GM18499 (cell line): Measurements from ENCODE around the gene AASDH.
"Not testable (repeated sequence)": the region's sequence is repeated elsewhere in the genome, so short reads cannot be mapped to it uniquely, and the experiment has no call there.

Source experiments
- ATAC-seq: cut with Tn5 transposase; IDR thresholded peaks from one replicate; pipeline ENCODE4 v1.9.1; 2021; ENCODE audit warnings: moderate number of reproducible peaks; ENCODE audit not compliant: insufficient read depth, unreplicated experiment

The AASDH gene

GRCh38 chr4:56406151-56406550, 18.9 kb upstream of the AASDH start:
- no peak for ATAC-seq

GRCh38 chr4:56405016-56405415, 17.7 kb upstream of the AASDH start:
- no peak for ATAC-seq

- no peak for ATAC-seq
Measured at GRCh38 chr4:56400560-56400959, 13.3 kb upstream of the AASDH start.

GRCh38 chr4:56391270-56391669, 4.0 kb upstream of the AASDH start:
- no peak for ATAC-seq

GRCh38 chr4:56389558-56389957, 2.3 kb upstream of the AASDH start:
- no peak for ATAC-seq

GRCh38 chr4:56388306-56388705, 1.0 kb upstream of the AASDH start:
- no peak for ATAC-seq

- no peak for ATAC-seq
Measured at GRCh38 chr4:56386091-56386490, 1.2 kb downstream of the AASDH start.

GRCh38 chr4:56375458-56375857, 11.8 kb downstream of the AASDH start:
- no peak for ATAC-seq

- no peak for ATAC-seq
Measured at GRCh38 chr4:56374956-56375355, 12.3 kb downstream of the AASDH start.

- no peak for ATAC-seq
Measured at GRCh38 chr4:56372774-56373173, 14.5 kb downstream of the AASDH start.

- ATAC-seq = no peak
Measured at GRCh38 chr4:56371426-56372220, 15.7 kb downstream of the AASDH start.

GRCh38 chr4:56370377-56370776, 16.9 kb downstream of the AASDH start:
- no peak for ATAC-seq

GRCh38 chr4:56362981-56363380, 24.3 kb downstream of the AASDH start:
- not testable (repeated sequence) for ATAC-seq

- no peak for ATAC-seq
Measured at GRCh38 chr4:56360071-56360470, 27.2 kb downstream of the AASDH start.

GRCh38 chr4:56356650-56357049, 30.6 kb downstream of the AASDH start:
- ATAC-seq = no peak

GRCh38 chr4:56348576-56348975, 38.7 kb downstream of the AASDH start:
- ATAC-seq = no peak

- no peak for ATAC-seq
Measured at GRCh38 chr4:56345458-56345857, 41.8 kb downstream of the AASDH start.

GRCh38 chr4:56342746-56343145, 44.5 kb downstream of the AASDH start:
- no peak for ATAC-seq

GRCh38 chr4:56330691-56331090, 56.6 kb downstream of the AASDH start:
- ATAC-seq = no peak

- no peak for ATAC-seq
Measured at GRCh38 chr4:56326363-56326762, 60.9 kb downstream of the AASDH start.

GRCh38 chr4:56324011-56324610, 63.2 kb downstream of the AASDH start:
- no peak for ATAC-seq

- ATAC-seq = no peak
Measured at GRCh38 chr4:56323327-56323726, 64.0 kb downstream of the AASDH start.
